Effector CD8-positive, alpha-beta T cell (primary cell): ENCODE results near the gene CSF3.
"Not testable (repeated sequence)": the region's sequence is repeated elsewhere in the genome, so short reads cannot be mapped to it uniquely, and the experiment has no call there.

Experiments used
- DNase-seq: peaks from one replicate; lab custom pipeline; 2025; lab: John Stamatoyannopoulos, UW

CSF3 gene

GRCh38 chr17:39997543-39997942, 17.7 kb upstream of the CSF3 start:
- DNase-seq, result no peak

- no peak for DNase-seq
These were observed 16.2 kb upstream of the CSF3 start for GRCh38 chr17:39999067-39999466.

GRCh38 chr17:40000161-40000560, 15.1 kb upstream of the CSF3 start:
- DNase-seq, result no peak

GRCh38 chr17:40001335-40001734, 13.9 kb upstream of the CSF3 start:
- not testable (repeated sequence) for DNase-seq

GRCh38 chr17:40004072-40004471, 11.2 kb upstream of the CSF3 start:
- DNase-seq, result no peak

- no peak for DNase-seq
These were observed 10.5 kb upstream of the CSF3 start for GRCh38 chr17:40004712-40005111.

- no peak for DNase-seq
These were observed 9.7 kb upstream of the CSF3 start for GRCh38 chr17:40005520-40005919.

GRCh38 chr17:40010946-40011500, 4.2 kb upstream of the CSF3 start:
- not testable (repeated sequence) for DNase-seq

GRCh38 chr17:40012017-40012647, 3.1 kb upstream of the CSF3 start:
- not testable (repeated sequence) for DNase-seq

GRCh38 chr17:40014375-40014980, 762 bp upstream of the CSF3 start:
- no peak for DNase-seq

GRCh38 chr17:40015998-40016985, 1.1 kb downstream of the CSF3 start:
- no peak for DNase-seq

- DNase-seq, result no peak
These were observed 2.3 kb downstream of the CSF3 start for GRCh38 chr17:40017422-40018080.

GRCh38 chr17:40018211-40019121, 3.2 kb downstream of the CSF3 start:
- no peak for DNase-seq

GRCh38 chr17:40019140-40019991, 4.1 kb downstream of the CSF3 start:
- no peak for DNase-seq

GRCh38 chr17:40020146-40020545, 4.9 kb downstream of the CSF3 start:
- no peak for DNase-seq

GRCh38 chr17:40021451-40021971, 6.3 kb downstream of the CSF3 start:
- DNase-seq, result no peak

- no peak for DNase-seq
These were observed 7.3 kb downstream of the CSF3 start for GRCh38 chr17:40022497-40022896.

GRCh38 chr17:40022961-40023541, 7.8 kb downstream of the CSF3 start:
- DNase-seq, result no peak
